Choroid plexus epithelial cell (primary cell): ENCODE results near the gene PLXNC1.

Experiments
- DNase-seq: peaks from one replicate; pipeline ENCODE4 v3.0.0-alpha.2; 2010; ENCODE audit warnings: low read depth
- H3K4me3 ChIP-seq: 2 replicates; pipeline ENCODE4 v1.5.1; 2011; ENCODE audit warnings: low read depth, mild to moderate bottlenecking, control low read depth, low read length, moderate library complexity
- TF ChIP-seq, protein P1 (sequence below): conservative IDR thresholded peaks from 2 replicates; pipeline ENCODE4 v1.5.1; 2011; ENCODE audit warnings: low read depth, mild to moderate bottlenecking, control low read depth, inconsistent platforms, low read length, moderate library complexity

The PLXNC1 gene

DNA sequence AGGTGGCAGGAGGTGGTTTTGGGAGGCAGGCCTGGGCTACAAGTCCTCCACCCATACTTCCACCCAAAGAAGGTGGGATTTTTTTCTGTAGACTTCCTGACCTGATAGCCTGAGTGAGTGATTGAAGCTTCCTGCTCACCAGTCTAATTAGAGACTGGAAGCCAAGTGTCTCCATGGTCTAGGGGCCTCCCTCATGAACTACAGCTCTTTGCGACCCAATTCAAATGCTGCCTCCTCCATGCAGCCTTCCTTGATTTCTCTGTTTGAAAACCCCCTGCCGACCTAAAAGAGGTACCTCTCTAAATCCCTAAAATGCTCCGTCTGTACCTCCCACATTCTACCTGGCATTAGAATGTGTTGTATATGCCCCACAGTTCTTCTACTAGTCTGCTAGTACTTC lies 124.9 kb downstream of the PLXNC1 start:
- no peak for DNase-seq
- H3K4me3 ChIP-seq = no peak overlapping the region
- TF ChIP-seq, protein P1, sequence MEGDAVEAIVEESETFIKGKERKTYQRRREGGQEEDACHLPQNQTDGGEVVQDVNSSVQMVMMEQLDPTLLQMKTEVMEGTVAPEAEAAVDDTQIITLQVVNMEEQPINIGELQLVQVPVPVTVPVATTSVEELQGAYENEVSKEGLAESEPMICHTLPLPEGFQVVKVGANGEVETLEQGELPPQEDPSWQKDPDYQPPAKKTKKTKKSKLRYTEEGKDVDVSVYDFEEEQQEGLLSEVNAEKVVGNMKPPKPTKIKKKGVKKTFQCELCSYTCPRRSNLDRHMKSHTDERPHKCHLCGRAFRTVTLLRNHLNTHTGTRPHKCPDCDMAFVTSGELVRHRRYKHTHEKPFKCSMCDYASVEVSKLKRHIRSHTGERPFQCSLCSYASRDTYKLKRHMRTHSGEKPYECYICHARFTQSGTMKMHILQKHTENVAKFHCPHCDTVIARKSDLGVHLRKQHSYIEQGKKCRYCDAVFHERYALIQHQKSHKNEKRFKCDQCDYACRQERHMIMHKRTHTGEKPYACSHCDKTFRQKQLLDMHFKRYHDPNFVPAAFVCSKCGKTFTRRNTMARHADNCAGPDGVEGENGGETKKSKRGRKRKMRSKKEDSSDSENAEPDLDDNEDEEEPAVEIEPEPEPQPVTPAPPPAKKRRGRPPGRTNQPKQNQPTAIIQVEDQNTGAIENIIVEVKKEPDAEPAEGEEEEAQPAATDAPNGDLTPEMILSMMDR = no peak

DNA sequence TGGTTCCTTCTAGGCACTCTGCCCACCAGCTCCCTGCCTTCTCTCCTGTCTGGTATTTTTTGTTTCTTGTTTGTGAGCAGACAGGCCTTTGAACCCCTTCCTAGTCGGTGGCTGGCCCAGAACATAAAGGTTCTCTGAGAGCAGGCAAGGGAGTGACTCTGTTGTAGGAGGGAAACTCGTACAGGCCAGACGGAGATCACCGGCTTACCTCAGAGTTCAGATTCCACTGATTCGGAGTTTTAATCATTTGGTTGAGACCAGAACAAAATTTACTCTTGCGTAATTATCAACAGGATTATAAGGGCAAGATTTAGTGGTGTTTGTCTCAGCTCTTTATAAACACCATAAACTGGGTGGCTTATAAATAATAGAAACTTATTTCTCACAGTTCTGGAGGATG lies 128.3 kb downstream of the PLXNC1 start:
- TF ChIP-seq, protein P1 = no peak
- DNase-seq = no peak
- H3K4me3 ChIP-seq = no peak overlapping the region

DNA sequence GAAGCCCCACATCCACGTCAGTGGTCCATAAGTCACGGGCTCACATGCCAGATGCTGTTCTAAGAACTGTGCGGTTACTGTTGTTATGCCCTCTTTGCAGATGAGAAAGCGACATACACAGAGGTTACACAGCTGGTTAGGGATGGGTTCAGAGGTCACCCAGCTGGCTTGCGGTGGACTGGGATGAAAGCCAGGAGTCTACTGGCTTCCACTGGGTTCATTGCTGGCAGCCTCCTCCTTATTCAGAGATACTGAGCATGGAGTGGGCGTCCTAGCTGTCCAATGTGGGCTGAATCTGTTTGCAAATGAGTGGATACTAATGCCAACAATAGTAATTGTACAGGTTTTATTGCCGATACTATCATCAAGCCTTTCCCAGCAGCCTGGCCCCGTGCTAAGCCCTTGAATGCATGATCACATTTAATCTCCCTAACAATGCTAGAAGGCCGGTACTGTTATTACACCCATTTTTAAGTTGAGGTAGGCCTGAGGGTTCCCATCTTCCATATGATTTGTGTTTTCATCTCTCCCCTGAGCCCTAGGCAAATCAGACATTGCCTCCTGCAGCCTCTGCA lies 129.1 kb downstream of the PLXNC1 start:
- H3K4me3 ChIP-seq = no peak overlapping the region
- TF ChIP-seq, protein P1 = no peak
- DNase-seq = peak; percentile 27

DNA sequence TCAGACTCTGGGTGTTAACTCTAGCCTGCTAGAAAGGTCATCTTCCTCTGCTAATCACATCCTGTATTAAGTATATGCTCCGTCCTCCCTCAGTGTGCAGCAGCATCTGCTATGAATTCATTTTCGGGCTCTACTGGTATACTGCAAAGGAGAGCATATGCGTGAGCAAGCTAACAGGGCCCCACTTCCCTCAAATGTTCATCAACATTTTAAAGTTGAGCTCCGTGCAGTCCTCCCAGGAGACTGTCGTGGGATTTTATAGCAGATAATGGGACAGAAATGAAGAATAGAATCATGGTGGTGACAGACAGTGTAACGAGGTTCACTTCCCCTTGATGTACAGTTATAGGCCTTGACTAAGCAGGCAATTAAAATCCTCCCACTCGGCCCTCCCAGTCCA lies 131.7 kb downstream of the PLXNC1 start:
- TF ChIP-seq, protein P1 = no peak
- no peak overlapping the region for H3K4me3 ChIP-seq
- no peak for DNase-seq

DNA sequence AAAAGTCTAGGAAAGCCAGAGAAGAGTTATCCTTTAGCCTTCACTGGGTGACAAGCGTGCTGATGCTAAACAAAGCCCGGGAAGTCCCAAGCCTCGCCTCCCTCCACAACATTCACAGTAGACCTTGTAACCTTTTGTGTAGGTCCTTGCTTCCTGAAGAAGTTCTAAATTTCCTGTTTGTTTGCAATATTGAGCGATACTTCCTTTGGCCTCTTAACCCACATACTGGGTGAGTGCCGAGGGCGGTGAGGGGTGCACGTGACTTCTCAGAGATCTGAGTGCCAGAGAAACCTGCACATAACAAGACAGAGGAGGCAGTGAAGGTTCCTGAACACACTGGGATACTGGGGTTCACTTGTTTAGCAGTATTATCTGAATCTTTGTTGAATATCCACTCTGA lies 134.3 kb downstream of the PLXNC1 start:
- TF ChIP-seq, protein P1 = no peak
- H3K4me3 ChIP-seq = no peak overlapping the region
- DNase-seq = peak; percentile 40

DNA sequence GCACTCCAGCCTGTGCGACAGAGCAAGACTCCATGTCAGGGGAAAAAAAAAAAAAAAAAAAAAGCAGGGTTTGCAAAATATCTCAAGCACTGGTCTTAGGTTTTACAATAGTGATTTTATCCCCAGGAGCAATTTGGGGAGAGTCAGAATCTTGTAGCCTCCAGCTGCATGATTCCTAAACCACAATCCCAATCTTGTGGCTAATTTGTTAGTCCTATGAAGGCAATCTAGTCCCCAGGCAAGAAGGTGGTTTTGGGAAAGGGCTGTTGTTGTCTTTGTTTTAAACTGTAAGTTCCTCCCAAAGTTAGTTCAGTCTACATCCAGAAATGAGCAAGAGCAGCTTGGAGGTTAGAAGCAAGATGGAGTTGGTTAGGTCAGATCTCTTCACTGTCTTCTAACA lies 135.7 kb downstream of the PLXNC1 start:
- no peak for DNase-seq
- H3K4me3 ChIP-seq = no peak overlapping the region

DNA sequence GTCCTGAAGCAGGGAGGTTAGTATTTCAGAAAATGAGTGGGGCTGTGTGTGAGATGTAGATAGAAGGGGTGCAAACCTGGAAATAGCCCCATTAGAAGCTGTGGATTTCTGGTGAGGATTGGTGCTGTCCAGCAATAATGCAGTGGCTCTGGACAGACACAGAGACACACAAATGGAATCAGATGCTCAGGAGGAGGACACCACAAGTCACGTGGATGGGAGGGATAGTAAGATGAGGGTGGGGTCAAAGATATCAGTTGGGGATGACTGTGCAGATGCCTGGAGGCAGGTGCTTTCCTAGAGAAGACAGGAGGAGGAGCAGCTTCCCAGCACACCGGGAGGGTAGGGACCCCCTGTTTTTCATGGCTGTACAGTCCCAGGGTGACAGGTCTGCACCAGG lies 136.5 kb downstream of the PLXNC1 start:
- no peak for DNase-seq
- H3K4me3 ChIP-seq = no peak overlapping the region
- TF ChIP-seq, protein P1 = no peak

More for the DNA sequence above, 135.7 kb downstream of the PLXNC1 start:
- TF ChIP-seq, protein P1 = no peak
